GM18858 (cell line): ENCODE measurements around the gene SLC12A8.
"Not testable (repeated sequence)": the region's sequence is repeated elsewhere in the genome, so short reads cannot be mapped to it uniquely, and the experiment has no call there.

ENCODE experiments used
- ATAC-seq: cut with Tn5 transposase; IDR thresholded peaks from one replicate; pipeline ENCODE4 v1.9.1; 2021; ENCODE audit not compliant: unreplicated experiment

SLC12A8 gene

DNA sequence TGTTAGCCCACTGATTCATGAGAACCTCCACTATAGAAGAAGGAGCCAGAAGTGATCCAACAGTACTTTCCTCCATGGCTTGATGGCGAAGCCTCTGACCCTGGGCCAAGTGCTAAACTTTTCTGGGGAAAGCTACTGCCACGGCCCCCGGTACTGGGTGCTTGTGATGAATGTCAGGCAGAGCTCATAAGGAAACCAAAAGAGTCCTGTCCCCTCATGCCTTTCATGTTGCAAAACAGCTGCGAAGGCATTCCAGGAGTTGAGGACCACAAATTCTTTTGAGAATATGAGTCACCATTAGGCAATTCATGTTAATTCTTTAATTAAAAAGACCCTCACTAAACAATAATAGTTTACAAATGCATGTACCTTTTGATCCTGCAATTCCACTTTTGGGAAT is 130.2 kb downstream of the SLC12A8 start:
- ATAC-seq: not testable (repeated sequence)

DNA sequence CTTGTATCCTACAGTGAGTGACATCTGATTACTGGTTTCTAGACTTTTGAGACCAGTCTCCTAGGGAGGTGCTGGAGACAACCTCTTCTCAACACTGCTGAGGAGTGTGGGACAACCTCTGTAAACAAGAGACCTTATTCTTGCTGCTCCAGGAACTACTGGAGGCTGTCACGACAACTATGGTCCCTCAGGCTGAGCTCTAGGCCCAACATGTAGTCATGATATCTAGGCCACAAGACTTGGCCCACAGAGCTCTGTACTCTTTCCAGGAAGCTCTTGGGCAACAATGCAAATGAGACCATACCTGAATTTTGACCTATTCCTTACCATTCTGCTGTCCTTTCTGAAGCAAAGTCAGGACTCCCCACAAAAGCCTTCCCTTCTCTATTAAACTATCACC is 132.5 kb downstream of the SLC12A8 start:
- no peak for ATAC-seq

DNA sequence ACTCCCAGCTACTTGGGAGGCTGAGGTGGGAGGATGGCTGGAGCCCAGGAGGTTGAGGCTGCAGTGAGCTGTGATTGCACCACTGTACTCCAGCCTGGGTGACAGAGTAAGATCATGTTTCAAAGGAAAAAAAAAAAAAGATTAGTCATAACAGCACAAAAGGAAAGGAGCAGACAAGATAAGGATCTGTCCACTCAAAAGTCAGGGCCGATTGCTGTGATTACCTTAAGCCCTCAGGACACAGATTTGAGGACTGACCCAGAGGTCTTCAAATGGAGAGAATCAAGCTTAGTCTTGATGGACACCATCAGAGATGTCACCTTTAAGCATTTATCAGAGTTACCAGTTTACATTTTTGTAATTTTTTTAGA is 132.9 kb downstream of the SLC12A8 start:
- ATAC-seq: no peak

DNA sequence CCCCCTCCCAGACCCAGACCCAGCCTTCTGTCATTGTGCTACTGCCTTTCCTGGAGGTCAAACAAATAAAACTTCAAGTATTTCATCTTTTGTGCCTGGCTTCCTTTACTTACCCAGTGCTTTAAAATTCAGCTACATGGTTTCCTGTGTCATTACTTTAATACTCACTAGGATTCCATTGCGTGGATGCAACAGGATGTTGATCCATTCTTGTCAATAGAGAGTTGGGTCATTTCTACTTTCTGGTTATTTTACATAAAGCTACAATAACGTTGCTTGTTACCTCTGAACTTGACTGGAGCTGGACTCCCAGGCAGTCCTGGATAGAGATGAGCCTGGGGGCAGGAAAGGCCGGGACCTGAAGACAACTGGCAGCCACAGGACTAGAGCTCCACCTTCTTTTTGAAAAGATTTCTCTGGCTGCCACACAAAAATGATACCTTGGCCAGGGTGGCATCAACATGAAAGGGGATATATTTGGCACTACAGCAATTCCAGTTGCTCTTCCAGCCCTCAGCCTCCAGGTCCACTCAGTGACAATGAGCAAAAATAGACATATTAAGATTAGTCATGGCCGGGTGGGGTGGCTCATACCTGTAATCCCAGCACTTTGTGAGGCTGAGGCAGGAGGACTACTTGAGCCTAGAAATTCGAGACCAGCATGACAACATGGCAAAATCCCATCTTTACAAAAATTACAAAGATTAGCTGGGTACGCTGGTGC is 133.4 kb downstream of the SLC12A8 start:
- no peak for ATAC-seq

DNA sequence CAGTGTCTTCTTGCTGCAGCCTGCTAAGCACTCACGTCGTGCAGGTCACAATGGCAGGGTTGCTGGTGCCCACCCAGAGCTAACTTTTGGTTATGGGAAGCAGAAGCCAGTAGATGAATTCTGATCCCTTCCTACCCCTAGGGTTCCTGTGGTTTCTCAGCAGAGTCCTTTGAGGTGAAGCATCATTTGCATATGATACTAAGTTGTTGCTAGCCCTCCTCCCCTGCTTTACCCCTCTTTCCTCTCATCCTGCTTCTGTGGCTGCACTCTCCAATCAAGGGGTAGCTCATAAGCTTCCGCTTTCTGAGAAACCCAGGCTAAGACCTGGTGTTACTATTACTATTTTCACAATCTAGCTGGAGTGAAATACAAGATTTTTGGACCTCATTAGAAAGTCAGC is 134.7 kb downstream of the SLC12A8 start:
- no peak for ATAC-seq

DNA sequence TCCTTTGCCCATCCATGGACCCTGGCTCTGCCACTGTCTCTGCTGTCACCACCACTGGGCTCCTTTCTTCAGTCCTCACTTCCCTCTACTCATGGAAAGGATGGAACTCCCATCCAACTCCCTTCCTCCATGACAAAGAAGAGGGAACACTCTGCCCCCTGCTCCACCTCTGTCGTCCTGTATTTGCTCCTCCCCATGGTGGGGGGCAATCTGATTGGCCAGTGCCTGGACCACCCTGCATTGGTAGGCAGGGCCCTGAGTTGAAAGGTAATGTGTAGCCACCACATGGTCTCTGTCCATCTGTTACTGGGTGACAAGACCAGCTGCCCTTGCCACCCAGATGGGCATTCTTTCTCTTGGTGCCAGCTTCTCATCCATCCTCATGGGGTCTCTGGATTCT is 136.1 kb downstream of the SLC12A8 start:
- no peak for ATAC-seq

DNA sequence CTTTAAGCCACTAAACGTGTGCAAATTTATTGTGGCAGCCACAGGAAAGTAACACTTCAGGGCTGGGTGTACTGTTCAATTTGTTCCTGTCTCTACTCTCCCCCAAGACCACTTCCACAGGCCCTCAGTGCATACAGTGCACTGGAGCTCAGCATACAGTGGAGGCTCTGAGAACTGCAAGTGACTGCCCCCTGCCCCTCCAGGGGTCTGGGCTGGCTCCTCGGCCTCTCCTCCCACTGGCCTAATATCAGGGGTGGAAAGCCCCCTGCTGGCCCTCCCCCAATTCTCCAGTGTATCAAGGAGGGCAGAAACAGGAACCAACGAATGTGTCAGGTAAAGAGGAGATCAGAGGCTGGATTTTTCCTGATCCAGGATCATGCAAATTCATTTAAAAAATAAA is 136.8 kb downstream of the SLC12A8 start:
- ATAC-seq: no peak

DNA sequence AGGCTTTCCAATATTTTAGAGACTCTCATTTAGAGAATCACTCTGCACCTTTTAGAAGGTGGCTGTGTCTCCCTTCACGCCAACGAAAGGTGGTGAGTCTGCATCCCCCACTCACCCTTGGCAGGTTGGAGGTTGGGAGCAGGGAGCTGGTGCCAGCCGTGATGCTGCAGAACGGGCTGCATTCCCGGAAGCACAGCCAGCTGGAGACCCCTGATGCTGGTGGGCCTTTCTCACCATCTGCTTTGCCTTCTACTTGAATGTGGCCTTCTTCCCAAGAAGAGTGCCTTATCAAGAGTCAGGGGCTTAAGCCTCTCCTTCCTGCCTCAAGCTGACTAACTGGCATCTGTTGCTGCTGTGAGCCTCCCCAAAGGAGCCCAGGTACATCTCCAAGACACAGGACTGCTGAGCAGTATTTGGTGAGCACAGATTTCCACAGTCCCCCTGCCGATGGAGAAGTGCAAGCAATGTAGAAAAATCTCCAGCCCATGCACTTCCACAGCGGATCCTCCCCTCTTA is 139.1 kb downstream of the SLC12A8 start:
- no peak for ATAC-seq

DNA sequence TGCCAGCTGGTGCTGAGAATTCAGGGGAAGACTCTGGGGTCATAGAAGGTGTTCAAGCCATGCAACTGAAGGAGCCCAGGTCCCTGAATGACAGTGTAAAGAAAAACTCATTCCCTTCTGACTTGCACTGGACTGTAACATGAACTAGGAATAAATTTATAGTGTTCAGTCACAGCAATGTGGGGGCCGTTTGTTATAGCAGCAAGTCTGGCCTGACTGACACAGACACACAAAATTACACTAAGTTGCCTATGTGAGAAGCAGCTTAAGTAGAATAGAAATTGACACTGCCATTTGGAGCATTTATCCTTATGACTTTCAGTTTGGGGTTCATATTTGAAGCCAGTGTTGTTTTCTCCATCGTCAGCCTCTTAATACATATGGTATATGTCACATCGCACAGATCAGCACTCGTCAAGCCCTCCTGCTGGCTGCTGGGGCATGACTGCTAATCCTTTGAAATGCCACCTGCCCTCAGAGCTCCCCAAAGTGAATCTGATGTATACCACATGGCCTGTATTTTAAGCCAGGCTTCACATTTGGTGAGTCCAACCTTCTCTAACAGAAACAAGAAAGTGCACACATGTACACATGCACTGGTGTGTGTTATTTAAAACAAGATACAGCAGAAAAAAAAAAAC is 139.7 kb downstream of the SLC12A8 start:
- ATAC-seq: no peak

DNA sequence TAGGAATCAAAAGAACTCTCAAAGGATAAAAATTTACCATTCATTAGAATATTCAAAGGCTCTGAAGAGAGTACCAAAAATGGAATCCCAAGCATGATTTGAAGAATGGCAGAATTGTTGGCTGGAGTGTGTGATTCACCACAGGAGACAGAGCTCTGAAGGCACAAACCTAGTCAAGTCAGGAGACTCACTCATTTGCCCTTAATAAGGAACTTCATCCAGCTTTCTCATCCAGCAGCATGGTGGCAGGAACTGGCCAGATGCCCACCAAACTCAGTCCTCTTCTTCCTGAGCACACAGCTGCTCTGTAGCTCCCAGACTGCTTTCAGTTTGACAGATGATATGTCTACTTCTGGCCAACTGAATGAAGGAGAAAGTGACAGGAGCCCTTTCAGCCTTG is 140.2 kb downstream of the SLC12A8 start:
- no peak for ATAC-seq

DNA sequence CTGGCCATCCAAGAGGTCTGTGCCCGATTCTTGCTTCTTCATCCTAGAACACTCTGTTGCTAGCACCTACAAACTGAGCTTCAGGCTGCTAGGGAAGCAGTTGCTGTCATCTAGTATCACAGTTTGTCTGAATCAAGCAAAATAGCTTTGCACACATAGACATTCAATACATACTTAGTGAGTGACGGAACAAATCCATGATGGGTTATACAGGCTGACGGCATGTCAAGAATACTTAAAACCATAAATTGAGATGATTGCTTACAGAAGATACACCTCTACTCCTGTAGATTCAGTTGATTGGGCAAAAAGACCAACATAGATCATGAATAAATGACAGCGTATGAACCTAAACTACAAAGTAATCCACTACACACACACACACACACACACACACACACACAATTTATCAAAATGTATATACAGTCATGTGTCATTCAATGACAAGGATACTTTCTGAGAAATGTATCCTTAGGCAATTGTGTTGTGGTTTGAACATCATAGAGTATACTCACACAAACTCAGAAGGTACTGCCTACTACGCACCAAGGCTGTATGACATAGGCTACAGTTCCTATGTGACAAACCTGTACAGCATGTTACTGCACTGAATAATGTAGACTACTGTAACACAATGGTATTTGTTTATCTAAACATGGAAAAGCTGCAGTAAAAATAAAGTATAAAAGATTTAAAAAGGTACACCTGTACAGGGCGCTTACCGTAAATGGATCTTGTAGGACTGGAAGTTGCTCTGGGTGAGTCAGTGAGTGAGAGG is 142.4 kb downstream of the SLC12A8 start:
- no peak for ATAC-seq

DNA sequence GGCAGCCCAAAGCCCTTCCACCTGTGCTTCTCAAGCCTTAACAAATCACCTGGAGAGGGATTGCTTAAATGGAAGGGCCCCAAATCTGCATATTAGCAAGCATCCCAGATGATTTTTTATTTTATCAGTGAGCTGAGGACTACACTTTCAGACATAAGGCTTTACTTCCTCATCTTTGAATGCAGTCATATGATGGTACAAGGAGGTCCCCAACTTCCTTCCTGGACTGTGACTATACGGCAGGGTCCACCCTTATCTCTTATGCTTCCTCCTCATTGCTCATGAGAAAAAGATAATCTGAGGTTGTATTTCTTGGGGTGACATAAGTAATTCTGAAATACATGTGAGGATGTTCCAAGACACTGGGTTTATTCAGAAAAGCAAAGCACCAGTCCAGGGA is 143.1 kb downstream of the SLC12A8 start:
- no peak for ATAC-seq

DNA sequence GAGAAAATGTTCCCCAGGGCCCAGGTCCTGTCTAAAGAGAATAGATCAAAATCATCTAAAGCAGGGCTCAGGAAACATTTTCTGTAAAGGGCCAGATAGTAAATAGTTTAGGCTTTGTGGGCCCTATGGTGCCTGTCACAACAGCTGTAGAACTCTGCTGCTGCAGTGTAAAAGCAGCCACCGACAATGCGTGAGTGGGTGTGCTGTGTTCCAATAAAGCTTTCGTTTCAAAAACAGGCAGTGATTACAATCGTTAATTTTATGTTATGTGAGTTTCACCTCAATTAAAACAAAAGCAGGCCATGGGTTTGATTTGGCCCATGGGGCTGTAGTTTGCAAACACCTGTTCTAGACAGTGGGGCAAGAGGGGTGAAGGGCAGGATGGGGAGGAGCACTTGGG is 144.3 kb downstream of the SLC12A8 start:
- ATAC-seq: no peak

DNA sequence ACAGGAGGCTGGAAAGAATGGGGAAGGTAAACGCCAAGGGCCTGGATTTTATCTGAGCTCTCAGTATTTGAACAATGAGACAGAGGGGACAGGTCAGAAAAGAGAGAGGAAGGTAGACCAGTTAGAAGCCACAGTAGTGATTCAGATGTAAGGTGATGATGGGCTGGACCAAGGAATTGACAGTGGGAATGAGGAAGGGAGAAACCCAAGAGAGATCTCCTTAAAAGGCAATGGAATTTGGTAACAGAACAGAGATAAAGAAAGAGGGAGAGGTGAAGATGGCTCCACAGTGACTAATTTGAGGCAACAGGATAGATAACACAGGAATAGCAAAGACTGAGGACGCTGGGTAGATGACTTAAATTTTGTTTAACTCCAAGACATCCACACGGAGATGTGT is 145.3 kb downstream of the SLC12A8 start:
- ATAC-seq: no peak

DNA sequence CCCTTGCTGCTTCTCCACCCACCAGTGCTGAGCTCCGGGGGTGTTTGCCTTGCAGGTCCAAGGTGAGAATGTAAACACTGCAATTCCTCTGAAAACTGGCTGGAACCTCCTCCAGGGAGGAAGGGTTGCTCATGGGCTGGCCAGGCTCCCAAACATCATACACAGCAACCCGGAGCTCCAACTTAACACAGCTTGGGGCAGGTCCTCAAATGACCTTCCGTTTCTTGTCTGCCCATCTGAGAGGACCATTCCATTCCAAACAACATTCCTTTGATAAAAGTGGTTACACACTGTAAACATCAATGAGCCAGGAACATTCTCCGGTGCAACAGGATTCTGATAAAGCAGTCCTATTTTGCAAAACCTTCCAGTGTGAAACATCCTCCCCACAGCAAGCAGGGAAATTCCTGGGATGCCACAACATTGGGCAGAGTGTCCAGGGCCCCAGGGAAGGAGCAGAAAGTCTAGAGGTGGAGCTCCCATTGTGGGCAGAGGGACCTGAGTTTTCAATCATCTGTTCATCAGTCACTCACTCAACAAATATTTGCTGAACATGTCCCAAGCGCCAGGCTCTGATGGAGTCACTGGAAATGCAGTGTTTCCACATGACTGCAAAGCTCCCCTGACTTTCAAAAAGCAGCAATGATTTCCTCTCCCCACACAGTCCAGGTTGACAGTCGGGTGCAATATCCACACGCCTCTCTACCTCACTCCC is 149.5 kb downstream of the SLC12A8 start:
- ATAC-seq: no peak

DNA sequence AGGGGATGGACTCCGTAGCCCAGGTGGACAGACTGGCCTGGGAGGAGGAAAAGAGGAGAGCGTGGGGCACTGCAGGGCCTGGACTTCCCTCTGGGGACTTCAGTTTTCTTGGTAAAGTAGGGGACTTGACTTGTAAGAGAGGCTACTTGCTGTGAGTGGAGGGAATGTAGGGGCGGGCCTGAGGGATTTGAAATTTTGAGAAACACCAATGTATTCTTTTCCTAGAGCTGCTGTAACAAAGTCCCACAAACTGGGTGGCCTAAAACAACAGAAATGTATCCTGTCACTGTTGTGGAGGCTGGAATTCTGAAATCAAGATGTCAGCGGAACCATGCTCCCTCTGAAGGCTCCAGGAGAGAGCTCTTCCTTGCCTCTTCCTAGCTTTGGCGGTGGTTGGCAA is 150.9 kb downstream of the SLC12A8 start:
- ATAC-seq: no peak

DNA sequence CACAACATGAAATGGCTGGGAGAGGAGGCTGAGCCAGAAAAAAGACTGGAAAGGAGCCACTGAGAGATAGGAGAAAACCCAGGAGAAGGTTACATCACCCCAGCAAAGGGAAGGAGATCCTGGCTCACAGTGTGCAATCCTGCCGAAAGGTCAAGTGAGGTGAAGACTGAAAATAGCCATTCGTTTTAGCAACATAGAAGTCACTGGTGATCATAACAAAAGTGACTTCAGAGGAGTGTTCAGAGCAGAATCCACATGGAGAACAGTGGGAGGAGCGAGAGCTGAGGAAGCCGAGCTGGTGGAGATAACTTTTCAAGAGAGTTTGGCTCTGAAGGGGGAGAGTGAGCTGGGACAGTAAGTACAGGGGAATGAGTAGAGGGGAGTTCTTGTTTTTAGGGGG is 151.4 kb downstream of the SLC12A8 start:
- ATAC-seq: no peak

DNA sequence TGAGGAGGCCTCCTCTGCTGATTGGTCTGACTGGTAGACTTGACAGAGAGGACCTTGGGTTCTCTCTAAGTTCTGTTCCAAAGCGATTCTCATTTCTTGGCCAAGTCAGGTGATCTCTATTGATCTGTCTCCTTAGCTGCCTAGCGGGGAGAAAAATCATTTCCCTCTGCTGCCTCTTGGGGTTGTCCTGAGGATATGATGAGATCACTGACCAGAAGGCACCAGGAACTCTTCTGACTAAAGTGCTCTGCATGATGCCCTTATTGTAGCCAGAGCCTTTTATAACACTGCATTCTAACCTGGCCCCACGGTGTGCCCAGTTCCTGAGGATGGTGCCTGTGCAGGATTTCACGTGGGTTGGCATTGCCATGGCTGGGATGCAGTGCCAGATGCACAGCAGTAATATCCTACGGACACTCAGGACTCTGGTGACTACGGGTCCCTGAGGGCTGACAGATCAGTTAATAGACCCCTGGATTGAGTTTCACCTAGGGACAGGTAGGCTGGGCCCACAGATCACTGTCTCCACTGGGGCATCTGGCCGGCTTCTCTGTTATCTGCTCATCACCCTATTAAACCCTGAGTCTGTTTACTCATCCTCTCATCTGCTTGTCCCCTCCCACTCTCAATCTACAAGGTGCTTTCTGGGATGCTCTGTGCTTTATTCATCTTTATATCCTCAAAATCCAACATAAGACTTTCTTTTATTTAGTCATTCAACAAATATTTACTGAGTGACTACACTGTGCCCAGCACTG is 152.9 kb downstream of the SLC12A8 start:
- no peak for ATAC-seq

DNA sequence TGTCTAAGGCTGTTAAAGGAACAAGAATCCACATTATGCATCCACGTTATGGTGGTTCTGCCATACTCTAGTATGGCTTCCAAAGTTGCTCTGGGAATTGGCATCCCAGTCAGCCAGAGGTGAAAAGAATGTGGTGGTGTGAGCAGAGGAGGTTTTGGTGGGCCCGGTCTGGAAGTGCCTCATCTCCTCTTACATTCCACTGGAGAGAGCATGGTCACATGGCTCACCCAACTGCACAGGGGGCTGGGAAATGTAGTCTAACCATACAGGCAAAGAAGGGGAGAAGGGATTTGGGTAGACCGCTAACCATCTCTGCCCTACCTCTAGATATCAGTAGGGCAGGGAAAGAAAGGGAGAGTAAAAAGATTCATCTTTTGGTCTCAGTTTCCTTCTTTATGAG is 153.6 kb downstream of the SLC12A8 start:
- no peak for ATAC-seq

DNA sequence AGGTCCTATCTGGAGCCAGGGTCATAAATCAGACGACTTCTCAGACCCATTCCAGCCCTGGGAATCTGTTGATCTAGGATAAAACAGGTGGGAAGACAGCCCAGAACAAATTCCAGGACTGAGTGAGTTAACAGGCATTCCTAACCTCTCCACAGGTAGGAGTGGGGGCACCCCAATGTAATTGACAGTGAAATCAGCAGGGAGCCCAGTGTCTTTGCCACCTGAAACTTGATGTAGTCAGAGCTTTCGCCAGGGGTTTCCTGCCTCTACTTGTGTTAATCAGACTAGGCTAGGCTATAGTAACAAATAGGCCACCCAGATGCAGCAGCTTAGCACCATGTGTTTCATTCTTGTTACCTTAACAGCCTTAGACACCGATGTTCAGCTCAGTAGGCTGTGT is 154.0 kb downstream of the SLC12A8 start:
- no peak for ATAC-seq
